ENCODE data around the gene MOAP1.
"Not testable (repeated sequence)": the region's sequence is repeated elsewhere in the genome, so short reads cannot be mapped to it uniquely, and the experiment has no call there.

DNA sequence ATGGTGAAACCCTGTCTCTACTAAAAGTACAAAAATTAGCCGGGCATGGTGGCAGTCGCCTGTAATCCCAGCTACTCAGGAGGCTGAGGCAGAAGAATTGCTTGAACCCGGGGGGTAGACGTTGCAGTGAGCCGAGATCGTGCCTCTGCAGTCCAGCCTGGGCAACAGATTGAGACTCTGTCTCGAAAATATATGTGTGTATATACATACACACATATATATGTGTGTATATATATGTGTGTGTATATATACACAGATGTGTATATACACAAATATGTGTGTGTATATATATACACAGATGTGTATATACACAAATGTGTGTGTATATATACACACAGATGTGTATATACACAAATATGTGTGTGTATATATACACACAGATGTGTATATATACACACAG, 26.3 kb downstream of the MOAP1 start:
- TF ChIP-seq, protein P1, sequence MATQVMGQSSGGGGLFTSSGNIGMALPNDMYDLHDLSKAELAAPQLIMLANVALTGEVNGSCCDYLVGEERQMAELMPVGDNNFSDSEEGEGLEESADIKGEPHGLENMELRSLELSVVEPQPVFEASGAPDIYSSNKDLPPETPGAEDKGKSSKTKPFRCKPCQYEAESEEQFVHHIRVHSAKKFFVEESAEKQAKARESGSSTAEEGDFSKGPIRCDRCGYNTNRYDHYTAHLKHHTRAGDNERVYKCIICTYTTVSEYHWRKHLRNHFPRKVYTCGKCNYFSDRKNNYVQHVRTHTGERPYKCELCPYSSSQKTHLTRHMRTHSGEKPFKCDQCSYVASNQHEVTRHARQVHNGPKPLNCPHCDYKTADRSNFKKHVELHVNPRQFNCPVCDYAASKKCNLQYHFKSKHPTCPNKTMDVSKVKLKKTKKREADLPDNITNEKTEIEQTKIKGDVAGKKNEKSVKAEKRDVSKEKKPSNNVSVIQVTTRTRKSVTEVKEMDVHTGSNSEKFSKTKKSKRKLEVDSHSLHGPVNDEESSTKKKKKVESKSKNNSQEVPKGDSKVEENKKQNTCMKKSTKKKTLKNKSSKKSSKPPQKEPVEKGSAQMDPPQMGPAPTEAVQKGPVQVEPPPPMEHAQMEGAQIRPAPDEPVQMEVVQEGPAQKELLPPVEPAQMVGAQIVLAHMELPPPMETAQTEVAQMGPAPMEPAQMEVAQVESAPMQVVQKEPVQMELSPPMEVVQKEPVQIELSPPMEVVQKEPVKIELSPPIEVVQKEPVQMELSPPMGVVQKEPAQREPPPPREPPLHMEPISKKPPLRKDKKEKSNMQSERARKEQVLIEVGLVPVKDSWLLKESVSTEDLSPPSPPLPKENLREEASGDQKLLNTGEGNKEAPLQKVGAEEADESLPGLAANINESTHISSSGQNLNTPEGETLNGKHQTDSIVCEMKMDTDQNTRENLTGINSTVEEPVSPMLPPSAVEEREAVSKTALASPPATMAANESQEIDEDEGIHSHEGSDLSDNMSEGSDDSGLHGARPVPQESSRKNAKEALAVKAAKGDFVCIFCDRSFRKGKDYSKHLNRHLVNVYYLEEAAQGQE (IDR thresholded peaks at IDR 0.05), result not testable (repeated sequence)
- TF ChIP-seq, protein P2, sequence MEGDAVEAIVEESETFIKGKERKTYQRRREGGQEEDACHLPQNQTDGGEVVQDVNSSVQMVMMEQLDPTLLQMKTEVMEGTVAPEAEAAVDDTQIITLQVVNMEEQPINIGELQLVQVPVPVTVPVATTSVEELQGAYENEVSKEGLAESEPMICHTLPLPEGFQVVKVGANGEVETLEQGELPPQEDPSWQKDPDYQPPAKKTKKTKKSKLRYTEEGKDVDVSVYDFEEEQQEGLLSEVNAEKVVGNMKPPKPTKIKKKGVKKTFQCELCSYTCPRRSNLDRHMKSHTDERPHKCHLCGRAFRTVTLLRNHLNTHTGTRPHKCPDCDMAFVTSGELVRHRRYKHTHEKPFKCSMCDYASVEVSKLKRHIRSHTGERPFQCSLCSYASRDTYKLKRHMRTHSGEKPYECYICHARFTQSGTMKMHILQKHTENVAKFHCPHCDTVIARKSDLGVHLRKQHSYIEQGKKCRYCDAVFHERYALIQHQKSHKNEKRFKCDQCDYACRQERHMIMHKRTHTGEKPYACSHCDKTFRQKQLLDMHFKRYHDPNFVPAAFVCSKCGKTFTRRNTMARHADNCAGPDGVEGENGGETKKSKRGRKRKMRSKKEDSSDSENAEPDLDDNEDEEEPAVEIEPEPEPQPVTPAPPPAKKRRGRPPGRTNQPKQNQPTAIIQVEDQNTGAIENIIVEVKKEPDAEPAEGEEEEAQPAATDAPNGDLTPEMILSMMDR (IDR thresholded peaks at IDR 0.05; ENCODE audit: low read depth, low read length, missing input control), result not testable (repeated sequence)
- TF ChIP-seq EGR1 (IDR thresholded peaks at IDR 0.05; ENCODE audit: low read depth in 2 of 2); SP1 (IDR thresholded peaks at IDR 0.05); GABPA (IDR thresholded peaks at IDR 0.05 in 1 of 2, conservative IDR thresholded peaks at IDR 0.05 in 1 of 2); TAF1 (conservative IDR thresholded peaks at IDR 0.05); RAD21 (IDR thresholded peaks at IDR 0.05); YY1 (IDR thresholded peaks at IDR 0.05); JUND (IDR thresholded peaks at IDR 0.05): not testable (repeated sequence)
- TF ChIP-seq, protein P3, sequence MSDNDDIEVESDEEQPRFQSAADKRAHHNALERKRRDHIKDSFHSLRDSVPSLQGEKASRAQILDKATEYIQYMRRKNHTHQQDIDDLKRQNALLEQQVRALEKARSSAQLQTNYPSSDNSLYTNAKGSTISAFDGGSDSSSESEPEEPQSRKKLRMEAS (IDR thresholded peaks at IDR 0.05), result not testable (repeated sequence)
- TF ChIP-seq, protein P4, sequence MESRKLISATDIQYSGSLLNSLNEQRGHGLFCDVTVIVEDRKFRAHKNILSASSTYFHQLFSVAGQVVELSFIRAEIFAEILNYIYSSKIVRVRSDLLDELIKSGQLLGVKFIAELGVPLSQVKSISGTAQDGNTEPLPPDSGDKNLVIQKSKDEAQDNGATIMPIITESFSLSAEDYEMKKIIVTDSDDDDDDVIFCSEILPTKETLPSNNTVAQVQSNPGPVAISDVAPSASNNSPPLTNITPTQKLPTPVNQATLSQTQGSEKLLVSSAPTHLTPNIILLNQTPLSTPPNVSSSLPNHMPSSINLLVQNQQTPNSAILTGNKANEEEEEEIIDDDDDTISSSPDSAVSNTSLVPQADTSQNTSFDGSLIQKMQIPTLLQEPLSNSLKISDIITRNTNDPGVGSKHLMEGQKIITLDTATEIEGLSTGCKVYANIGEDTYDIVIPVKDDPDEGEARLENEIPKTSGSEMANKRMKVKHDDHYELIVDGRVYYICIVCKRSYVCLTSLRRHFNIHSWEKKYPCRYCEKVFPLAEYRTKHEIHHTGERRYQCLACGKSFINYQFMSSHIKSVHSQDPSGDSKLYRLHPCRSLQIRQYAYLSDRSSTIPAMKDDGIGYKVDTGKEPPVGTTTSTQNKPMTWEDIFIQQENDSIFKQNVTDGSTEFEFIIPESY (IDR thresholded peaks at IDR 0.05), result not testable (repeated sequence)
- TF ChIP-seq, protein P5, sequence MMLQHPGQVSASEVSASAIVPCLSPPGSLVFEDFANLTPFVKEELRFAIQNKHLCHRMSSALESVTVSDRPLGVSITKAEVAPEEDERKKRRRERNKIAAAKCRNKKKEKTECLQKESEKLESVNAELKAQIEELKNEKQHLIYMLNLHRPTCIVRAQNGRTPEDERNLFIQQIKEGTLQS (IDR thresholded peaks at IDR 0.05), result not testable (repeated sequence)

All from liver (tissue), 3 donors.